ENCODE measurements around the gene PATJ. TPM values are rescaled to one million over a fixed set of nuclear protein-coding genes. Genes with fewer than 3 reads are reported as not detected.
"Not testable (repeated sequence)": the region's sequence is repeated elsewhere in the genome, so short reads cannot be mapped to it uniquely, and the experiment has no call there.

The PATJ gene
- total and polyA plus RNA-seq, 4 donors: 8.0 to 47.1 (median 24.3) TPM

- H3K9me3 ChIP-seq (ENCODE audit: control insufficient read depth, low read length): no peaks in the 10 kb centered on the region
- H3K4me1 ChIP-seq (ENCODE audit: control insufficient read depth in 1 of 2, insufficient read depth in 2 of 2, low read length in 2 of 2): no peaks in the 10 kb centered on the region
- H3K36me3 ChIP-seq (ENCODE audit: control insufficient read depth in 1 of 2, insufficient read depth in 2 of 2, low read length in 1 of 2): no peaks in the 10 kb centered on the region
- intact Hi-C loops (cut with DNase I): no loop called here
- H3K27ac ChIP-seq (ENCODE audit: low read depth in 1 of 2, low read length in 2 of 2): no peak overlapping the region
- H3K27me3 ChIP-seq (ENCODE audit: control insufficient read depth in 1 of 2, insufficient read depth in 2 of 2, low read length in 1 of 2): no peaks in the 10 kb centered on the region
- H3K4me3 ChIP-seq (ENCODE audit: low read length in 2 of 2): no peak overlapping the region
- WGBS, 2 donors: 53 to 61% methylated on average over 3 of the region's 3 CpGs
- DNase-seq (no peak), ATAC-seq (ENCODE audit: low FRiP score) (no peak)
Observed at GRCh38 chr1:61926597-61926996, 184.3 kb downstream of the PATJ start.

GRCh38 chr1:61930116-61930645 lies 187.9 kb downstream of the PATJ start:
- H3K4me1 ChIP-seq (ENCODE audit: control insufficient read depth in 1 of 2, insufficient read depth in 2 of 2, low read length in 2 of 2): no peaks in the 10 kb centered on the region
- H3K27me3 ChIP-seq (ENCODE audit: control insufficient read depth in 1 of 2, insufficient read depth in 2 of 2, low read length in 1 of 2): no peaks in the 10 kb centered on the region
- DNase-seq: no peak
- intact Hi-C loops (cut with DNase I): no loop called here
- H3K4me3 ChIP-seq (ENCODE audit: low read length in 2 of 2): no peak overlapping the region
- no peaks in the 10 kb centered on the region for H3K36me3 ChIP-seq (ENCODE audit: control insufficient read depth in 1 of 2, insufficient read depth in 2 of 2, low read length in 1 of 2)
- ATAC-seq (ENCODE audit: low FRiP score): no peak
- H3K9me3 ChIP-seq (ENCODE audit: control insufficient read depth, low read length): no peaks in the 10 kb centered on the region
- no peak overlapping the region for H3K27ac ChIP-seq (ENCODE audit: low read depth in 1 of 2, low read length in 2 of 2)
- 92 to 94% methylated on average over 5 of the region's 5 CpGs for WGBS, 2 donors

- Histone ChIP-seq H3K27ac (ENCODE audit: low read depth in 1 of 2, low read length in 2 of 2) (no peak overlapping the region), H3K9me3 (ENCODE audit: control insufficient read depth, low read length) (no peaks in the 10 kb centered on the region), H3K36me3 (ENCODE audit: control insufficient read depth in 1 of 2, insufficient read depth in 2 of 2, low read length in 1 of 2) (no peaks in the 10 kb centered on the region), H3K4me3 (ENCODE audit: low read length in 2 of 2) (no peak overlapping the region), H3K4me1 (ENCODE audit: control insufficient read depth in 1 of 2, insufficient read depth in 2 of 2, low read length in 2 of 2) (no peaks in the 10 kb centered on the region), H3K27me3 (ENCODE audit: control insufficient read depth in 1 of 2, insufficient read depth in 2 of 2, low read length in 1 of 2) (no peaks in the 10 kb centered on the region)
- ATAC-seq (ENCODE audit: low FRiP score): no peak
- 97 to 100% methylated on average over 3 of the region's 3 CpGs for WGBS, 2 donors
- DNase-seq: no peak
- intact Hi-C loops (cut with DNase I): no loop called here
Observed at GRCh38 chr1:61931587-61932279, 189.5 kb downstream of the PATJ start.

GRCh38 chr1:61935516-61935915 lies 193.2 kb downstream of the PATJ start:
- no peak overlapping the region for H3K4me3 ChIP-seq (ENCODE audit: low read length in 2 of 2)
- no peak overlapping the region for H3K27ac ChIP-seq (ENCODE audit: low read depth in 1 of 2, low read length in 2 of 2)
- no peaks in the 10 kb centered on the region for H3K27me3 ChIP-seq (ENCODE audit: control insufficient read depth in 1 of 2, insufficient read depth in 2 of 2, low read length in 1 of 2)
- WGBS, 2 donors: 96 to 98% methylated on average over 3 of the region's 3 CpGs
- no peak for DNase-seq
- H3K36me3 ChIP-seq (ENCODE audit: control insufficient read depth in 1 of 2, insufficient read depth in 2 of 2, low read length in 1 of 2): no peaks in the 10 kb centered on the region
- H3K4me1 ChIP-seq (ENCODE audit: control insufficient read depth in 1 of 2, insufficient read depth in 2 of 2, low read length in 2 of 2): no peaks in the 10 kb centered on the region
- intact Hi-C loops (cut with DNase I): no loop called here
- ATAC-seq (ENCODE audit: low FRiP score): no peak
- H3K9me3 ChIP-seq (ENCODE audit: control insufficient read depth, low read length): no peaks in the 10 kb centered on the region

- 68 to 76% methylated on average over 5 of the region's 5 CpGs for WGBS, 2 donors
- ATAC-seq (ENCODE audit: low FRiP score) (no peak), DNase-seq (no peak)
- H3K4me3 ChIP-seq (ENCODE audit: low read length in 2 of 2): no peak overlapping the region
- no peaks in the 10 kb centered on the region for H3K4me1 ChIP-seq (ENCODE audit: control insufficient read depth in 1 of 2, insufficient read depth in 2 of 2, low read length in 2 of 2)
- H3K36me3 ChIP-seq (ENCODE audit: control insufficient read depth in 1 of 2, insufficient read depth in 2 of 2, low read length in 1 of 2): no peaks in the 10 kb centered on the region
- no peaks in the 10 kb centered on the region for H3K9me3 ChIP-seq (ENCODE audit: control insufficient read depth, low read length)
- H3K27me3 ChIP-seq (ENCODE audit: control insufficient read depth in 1 of 2, insufficient read depth in 2 of 2, low read length in 1 of 2): no peaks in the 10 kb centered on the region
- H3K27ac ChIP-seq (ENCODE audit: low read depth in 1 of 2, low read length in 2 of 2): no peak overlapping the region
- intact Hi-C loops (cut with DNase I): no loop called here
Observed at GRCh38 chr1:61936839-61937238, 194.6 kb downstream of the PATJ start.

- H3K4me1 ChIP-seq (ENCODE audit: control insufficient read depth in 1 of 2, insufficient read depth in 2 of 2, low read length in 2 of 2): no peaks in the 10 kb centered on the region
- no peaks in the 10 kb centered on the region for H3K27me3 ChIP-seq (ENCODE audit: control insufficient read depth in 1 of 2, insufficient read depth in 2 of 2, low read length in 1 of 2)
- intact Hi-C loops (cut with DNase I): no loop called here
- H3K4me3 ChIP-seq (ENCODE audit: low read length in 2 of 2): no peak overlapping the region
- no peak overlapping the region for H3K27ac ChIP-seq (ENCODE audit: low read depth in 1 of 2, low read length in 2 of 2)
- no peak for DNase-seq
- H3K36me3 ChIP-seq (ENCODE audit: control insufficient read depth in 1 of 2, insufficient read depth in 2 of 2, low read length in 1 of 2): peaks cover 0 to 3% of the 10 kb centered on the region in 2 donors
- no peak for ATAC-seq (ENCODE audit: low FRiP score)
- no peaks in the 10 kb centered on the region for H3K9me3 ChIP-seq (ENCODE audit: control insufficient read depth, low read length)
Observed at GRCh38 chr1:61941794-61942193, 199.5 kb downstream of the PATJ start.

- H3K36me3 ChIP-seq (ENCODE audit: control insufficient read depth in 1 of 2, insufficient read depth in 2 of 2, low read length in 1 of 2): peaks cover 0 to 3% of the 10 kb centered on the region in 2 donors
- H3K4me1 ChIP-seq (ENCODE audit: control insufficient read depth in 1 of 2, insufficient read depth in 2 of 2, low read length in 2 of 2): no peaks in the 10 kb centered on the region
- H3K4me3 ChIP-seq (ENCODE audit: low read length in 2 of 2): no peak overlapping the region
- intact Hi-C loops (cut with DNase I): no loop called here
- no peaks in the 10 kb centered on the region for H3K9me3 ChIP-seq (ENCODE audit: control insufficient read depth, low read length)
- ATAC-seq (ENCODE audit: low FRiP score): no peak
- no peaks in the 10 kb centered on the region for H3K27me3 ChIP-seq (ENCODE audit: control insufficient read depth in 1 of 2, insufficient read depth in 2 of 2, low read length in 1 of 2)
- H3K27ac ChIP-seq (ENCODE audit: low read depth in 1 of 2, low read length in 2 of 2): no peak overlapping the region
- DNase-seq: no peak
- WGBS, 2 donors: 97% methylated on average over 5 of the region's 5 CpGs
Observed at GRCh38 chr1:61942856-61943255, 200.6 kb downstream of the PATJ start.

- H3K36me3 ChIP-seq (ENCODE audit: control insufficient read depth in 1 of 2, insufficient read depth in 2 of 2, low read length in 1 of 2); H3K4me3 ChIP-seq (ENCODE audit: low read length in 2 of 2); DNase-seq; H3K4me1 ChIP-seq (ENCODE audit: control insufficient read depth in 1 of 2, insufficient read depth in 2 of 2, low read length in 2 of 2); H3K9me3 ChIP-seq (ENCODE audit: control insufficient read depth, low read length); intact Hi-C loops (cut with DNase I); H3K27ac ChIP-seq (ENCODE audit: low read depth in 1 of 2, low read length in 2 of 2); ATAC-seq (ENCODE audit: low FRiP score); H3K27me3 ChIP-seq (ENCODE audit: control insufficient read depth in 1 of 2, insufficient read depth in 2 of 2, low read length in 1 of 2): not testable (repeated sequence)
- 78 to 83% methylated on average over 4 to 5 of the region's 5 CpGs for WGBS, 2 donors
Observed at GRCh38 chr1:61948685-61949084, 206.4 kb downstream of the PATJ start.

- DNase-seq: no peak
- Histone ChIP-seq H3K9me3 (ENCODE audit: control insufficient read depth, low read length) (no peaks in the 10 kb centered on the region), H3K27ac (ENCODE audit: low read depth in 1 of 2, low read length in 2 of 2) (no peak overlapping the region), H3K36me3 (ENCODE audit: control insufficient read depth in 1 of 2, insufficient read depth in 2 of 2, low read length in 1 of 2) (no peaks in the 10 kb centered on the region), H3K4me3 (ENCODE audit: low read length in 2 of 2) (no peak overlapping the region), H3K27me3 (ENCODE audit: control insufficient read depth in 1 of 2, insufficient read depth in 2 of 2, low read length in 1 of 2) (no peaks in the 10 kb centered on the region), H3K4me1 (ENCODE audit: control insufficient read depth in 1 of 2, insufficient read depth in 2 of 2, low read length in 2 of 2) (peaks cover 0 to 4% of the 10 kb centered on the region in 2 donors)
- intact Hi-C loops (cut with DNase I): no loop called here
- ATAC-seq (ENCODE audit: low FRiP score): no peak
- 27 to 33% methylated on average over 2 of the region's 2 CpGs for WGBS, 2 donors
Observed at GRCh38 chr1:61950418-61950817, 208.1 kb downstream of the PATJ start.

All from aorta (tissue), 5 donors.